HG02588 (cell line): ENCODE data around the gene ZSWIM9.

Experiments
- ATAC-seq: cut with Tn5 transposase; IDR thresholded peaks from one replicate; pipeline ENCODE4 v1.9.1; 2021; ENCODE audit warnings: mild to moderate bottlenecking, moderate library complexity; ENCODE audit not compliant: unreplicated experiment

Gene ZSWIM9

GRCh38 chr19:48174445-48175030, 4.1 kb downstream of the ZSWIM9 start:
- ATAC-seq: no peak

- no peak for ATAC-seq
These were observed 5.1 kb downstream of the ZSWIM9 start for GRCh38 chr19:48175578-48175977.

GRCh38 chr19:48176226-48176625, 5.7 kb downstream of the ZSWIM9 start:
- ATAC-seq: no peak

GRCh38 chr19:48181505-48181904, 11.0 kb downstream of the ZSWIM9 start:
- no peak for ATAC-seq

- no peak for ATAC-seq
These were observed 12.0 kb downstream of the ZSWIM9 start for GRCh38 chr19:48182434-48182833.

- ATAC-seq: no peak
These were observed 12.9 kb downstream of the ZSWIM9 start for GRCh38 chr19:48183356-48183755.

- no peak for ATAC-seq
These were observed 15.5 kb downstream of the ZSWIM9 start for GRCh38 chr19:48186015-48186414.

- no peak for ATAC-seq
These were observed 16.1 kb downstream of the ZSWIM9 start for GRCh38 chr19:48186541-48186991.

- no peak for ATAC-seq
These were observed 19.9 kb downstream of the ZSWIM9 start for GRCh38 chr19:48190288-48190884.

- no peak for ATAC-seq
These were observed 20.4 kb downstream of the ZSWIM9 start for GRCh38 chr19:48190885-48191284.

GRCh38 chr19:48192750-48193149, 22.3 kb downstream of the ZSWIM9 start:
- ATAC-seq: no peak

- ATAC-seq: no peak
These were observed 23.8 kb downstream of the ZSWIM9 start for GRCh38 chr19:48194041-48194843.

GRCh38 chr19:48194844-48195830, 24.7 kb downstream of the ZSWIM9 start:
- no peak for ATAC-seq

- ATAC-seq: no peak
These were observed 25.9 kb downstream of the ZSWIM9 start for GRCh38 chr19:48196321-48196763.

- ATAC-seq: no peak
These were observed 26.6 kb downstream of the ZSWIM9 start for GRCh38 chr19:48196933-48197665.

- ATAC-seq: no peak
These were observed 32.8 kb downstream of the ZSWIM9 start for GRCh38 chr19:48203222-48203793.

GRCh38 chr19:48203794-48204628, 33.5 kb downstream of the ZSWIM9 start:
- peak; percentile 87 for ATAC-seq

GRCh38 chr19:48206397-48207093, 36.1 kb downstream of the ZSWIM9 start:
- no peak for ATAC-seq
